Thyroid gland (tissue), 4 donors: ENCODE data around the gene SLC66A1. TPM values are rescaled to one million over a fixed set of nuclear protein-coding genes. Genes with fewer than 3 reads are reported as not detected.

ENCODE experiments used
- DNase-seq, 2 donors: peaks; one replicate each; pipeline ENCODE4 v3.0.0-alpha.2; 2019
- H3K27ac ChIP-seq, 3 donors: fragments of 200-600 bp; sonication (generic); 1 replicate in 2 of 3; 2 replicates in 1 of 3; pipeline ENCODE4 v1.5.1; 2016 to 2019; ENCODE audit warnings: mild to moderate bottlenecking in 1 of 3, moderate library complexity in 1 of 3
- H3K27me3 ChIP-seq: fragments of 200-600 bp; sonication (generic); one replicate; pipeline ENCODE4 v1.5.1; 2019
- H3K36me3 ChIP-seq, 2 donors: fragments of 200-600 bp; sonication (generic); one replicate each; pipeline ENCODE4 v1.5.1; 2016 to 2019
- H3K4me1 ChIP-seq, 2 donors: fragments of 200-600 bp; sonication (generic); one replicate each; pipeline ENCODE4 v1.5.1; 2017 to 2019
- H3K4me3 ChIP-seq, 3 donors: fragments of 200-600 bp; sonication (generic); replicated peaks in 1 of 3; 1 replicate in 2 of 3; 2 replicates in 1 of 3; pipeline ENCODE4 v1.5.1; 2016; ENCODE audit warnings: mild to moderate bottlenecking in 1 of 3
- H3K9me3 ChIP-seq: fragments of 200-600 bp; sonication (generic); one replicate; pipeline ENCODE4 v1.5.1; 2017
- POLR2A ChIP-seq, 2 donors: fragments of 450-650 bp; IDR thresholded peaks; one replicate each; pipeline ENCODE4 v1.6.1; 2017; ENCODE audit warnings: antibody characterized with exemption in 2 of 2, mild to moderate bottlenecking in 2 of 2, moderate library complexity in 1 of 2
- WGBS, 2 donors: methylation state at CpG; one replicate each; pipeline ENCODE4 v1.1.5; 2017; 5-methylcytosine and 5-hydroxymethylcytosine counted together
- intact Hi-C: fragments of 100-400 bp; cut with DNase I; formaldehyde crosslinking; loops from one replicate; pipeline ENCODE4 v1.15.1; 2023
- total RNA-seq, 4 donors: library from RNA; depleted of rRNA; stranded (reverse); fragments of >200 nt; gene quantifications; one replicate each; pipeline ENCODE4 v1.2.3, GENCODE V29; 2016
- TF ChIP-seq, protein P1 (sequence below), 6 experiments: fragments of 200-600 bp in 3 of 6; fragments of 450-650 bp in 3 of 6; sonication (generic) in 3 of 6; IDR thresholded peaks; one replicate each; pipeline ENCODE4 v1.5.1; 2016 to 2019; ENCODE audit warnings: antibody characterized with exemption in 6 of 6, mild to moderate bottlenecking in 2 of 6, inconsistent platforms in 1 of 6, moderate library complexity in 1 of 6

SLC66A1 gene
- total RNA-seq, 4 donors from 2014 or later = 17.6 to 24.6 (median 17.8) TPM

DNA sequence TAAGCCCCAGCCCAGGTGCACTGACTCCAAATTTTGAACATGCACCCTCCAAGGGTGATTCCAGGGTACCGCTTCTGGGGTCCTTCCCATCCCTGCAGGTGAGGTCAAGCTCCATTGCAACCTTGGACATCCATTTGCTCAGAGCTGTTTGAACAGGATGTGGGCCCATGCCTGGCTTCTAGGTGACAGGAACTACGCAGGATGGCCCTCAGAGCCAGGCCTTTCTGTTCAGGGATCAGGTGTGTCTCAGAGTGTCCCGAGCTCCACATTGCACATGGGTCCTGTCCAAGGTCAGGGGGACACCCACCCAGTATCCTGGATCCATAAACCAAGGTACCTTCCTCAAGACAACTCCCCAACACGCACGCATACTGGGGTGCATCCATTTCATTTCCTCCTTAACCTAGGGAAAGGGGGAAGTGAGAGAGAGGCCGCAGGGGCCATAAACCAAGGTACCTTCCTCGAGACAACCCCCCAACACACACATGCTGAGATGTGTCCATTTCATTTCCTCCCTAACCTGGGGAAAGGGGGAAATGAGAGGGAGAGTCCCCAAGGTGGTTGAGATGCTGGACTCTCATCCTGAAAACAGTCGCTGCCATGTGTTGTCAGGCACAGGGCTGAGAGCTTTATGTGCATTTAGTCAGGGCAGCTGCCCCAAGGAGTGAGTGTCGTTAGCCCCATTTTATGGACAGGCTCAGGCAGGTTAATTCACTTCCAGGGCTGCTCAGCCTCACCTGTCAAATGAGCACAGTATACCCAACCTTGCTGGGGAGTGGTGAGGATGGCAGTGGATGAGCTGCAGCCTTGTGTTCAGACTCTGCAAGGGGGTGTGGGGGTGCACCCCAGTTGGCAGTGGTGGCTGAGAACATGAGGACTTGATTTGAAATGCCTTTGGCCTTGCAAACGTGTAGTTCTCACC is 2.1 kb downstream of the SLC66A1 start:
- no peak for DNase-seq
- WGBS, 2 donors = 85 to 91% methylated on average over 8 of the region's 10 CpGs
- Histone ChIP-seq H3K4me3 (no peak overlapping the region), H3K9me3 (no peaks in the 10 kb centered on the region), H3K4me1 (peaks cover 9 to 20% of the 10 kb centered on the region in 2 donors), H3K27ac (no peak overlapping the region), H3K36me3 (peaks cover 0 to 5% of the 10 kb centered on the region in 2 donors), H3K27me3 (no peaks in the 10 kb centered on the region)
- no peak for TF ChIP-seq POLR2A (IDR thresholded peaks at IDR 0.05)
- TF ChIP-seq, protein P1, sequence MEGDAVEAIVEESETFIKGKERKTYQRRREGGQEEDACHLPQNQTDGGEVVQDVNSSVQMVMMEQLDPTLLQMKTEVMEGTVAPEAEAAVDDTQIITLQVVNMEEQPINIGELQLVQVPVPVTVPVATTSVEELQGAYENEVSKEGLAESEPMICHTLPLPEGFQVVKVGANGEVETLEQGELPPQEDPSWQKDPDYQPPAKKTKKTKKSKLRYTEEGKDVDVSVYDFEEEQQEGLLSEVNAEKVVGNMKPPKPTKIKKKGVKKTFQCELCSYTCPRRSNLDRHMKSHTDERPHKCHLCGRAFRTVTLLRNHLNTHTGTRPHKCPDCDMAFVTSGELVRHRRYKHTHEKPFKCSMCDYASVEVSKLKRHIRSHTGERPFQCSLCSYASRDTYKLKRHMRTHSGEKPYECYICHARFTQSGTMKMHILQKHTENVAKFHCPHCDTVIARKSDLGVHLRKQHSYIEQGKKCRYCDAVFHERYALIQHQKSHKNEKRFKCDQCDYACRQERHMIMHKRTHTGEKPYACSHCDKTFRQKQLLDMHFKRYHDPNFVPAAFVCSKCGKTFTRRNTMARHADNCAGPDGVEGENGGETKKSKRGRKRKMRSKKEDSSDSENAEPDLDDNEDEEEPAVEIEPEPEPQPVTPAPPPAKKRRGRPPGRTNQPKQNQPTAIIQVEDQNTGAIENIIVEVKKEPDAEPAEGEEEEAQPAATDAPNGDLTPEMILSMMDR (IDR thresholded peaks at IDR 0.05) = no peak
- intact Hi-C loops = no loop called here

GRCh38 chr1:19315378-19316198 is 3.5 kb downstream of the SLC66A1 start:
- peaks cover 9 to 18% of the 10 kb centered on the region in 2 donors for H3K4me1 ChIP-seq
- 83 to 92% methylated on average over 12 to 17 of the region's 17 CpGs for WGBS, 2 donors

GRCh38 chr1:19317126-19317910 is 5.2 kb downstream of the SLC66A1 start:
- Histone ChIP-seq H3K4me3 (no peak overlapping the region), H3K27ac (no peak overlapping the region), H3K9me3 (no peaks in the 10 kb centered on the region), H3K4me1 (peaks cover 0 to 10% of the 10 kb centered on the region in 2 donors), H3K36me3 (peaks cover 0 to 5% of the 10 kb centered on the region in 2 donors), H3K27me3 (no peaks in the 10 kb centered on the region)
- 87% methylated on average over 11 to 13 of the region's 13 CpGs for WGBS, 2 donors
- intact Hi-C loops = no loop called here
- DNase-seq = no peak
- TF ChIP-seq, protein P1 (IDR thresholded peaks at IDR 0.05) = no peak
- TF ChIP-seq POLR2A (IDR thresholded peaks at IDR 0.05) = no peak

More at GRCh38 chr1:19315378-19316198, 3.5 kb downstream of the SLC66A1 start:
- Histone ChIP-seq H3K27me3 (no peaks in the 10 kb centered on the region), H3K9me3 (no peaks in the 10 kb centered on the region), H3K27ac (no peak overlapping the region), H3K4me3 (no peak overlapping the region), H3K36me3 (peaks cover 0 to 5% of the 10 kb centered on the region in 2 donors)
- intact Hi-C loops = no loop called here
- no peak for DNase-seq
- no peak for TF ChIP-seq POLR2A (IDR thresholded peaks at IDR 0.05)
- TF ChIP-seq, protein P1 (IDR thresholded peaks at IDR 0.05) = no peak

DNA sequence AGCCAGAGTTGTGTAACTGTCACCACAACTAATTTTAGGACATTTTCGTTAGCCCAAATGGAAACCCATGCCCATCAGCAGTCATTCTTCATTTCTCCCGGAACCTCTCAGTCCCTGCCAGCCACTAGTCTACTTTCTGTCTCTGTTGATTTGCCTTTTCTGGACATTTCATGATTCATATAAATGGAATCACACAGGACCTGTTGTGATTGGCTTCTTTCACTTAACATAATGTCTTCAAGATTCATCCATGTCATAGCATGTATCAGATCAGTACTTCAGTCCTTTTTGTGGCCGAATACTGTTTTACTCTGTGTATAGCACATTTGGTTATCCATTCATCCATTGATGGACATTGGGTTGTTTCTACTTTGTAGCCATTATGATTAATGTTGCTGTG is 7.1 kb downstream of the SLC66A1 start:
- intact Hi-C loops = no loop called here
- peaks cover 0 to 5% of the 10 kb centered on the region in 2 donors for H3K36me3 ChIP-seq
- no peaks in the 10 kb centered on the region for H3K9me3 ChIP-seq
- TF ChIP-seq, protein P1 (IDR thresholded peaks at IDR 0.05) = no peak
- no peak for TF ChIP-seq POLR2A (IDR thresholded peaks at IDR 0.05)
- no peaks in the 10 kb centered on the region for H3K27me3 ChIP-seq
- 85 to 99% methylated on average over 3 of the region's 3 CpGs for WGBS, 2 donors
- H3K4me3 ChIP-seq = no peak overlapping the region
- H3K27ac ChIP-seq = no peak overlapping the region
- no peak for DNase-seq
- H3K4me1 ChIP-seq = no peaks in the 10 kb centered on the region
